ENCODE measurements around the gene MCEMP1. TPM values are rescaled to one million over a fixed set of nuclear protein-coding genes. Genes with fewer than 3 reads are reported as not detected.

Gene MCEMP1
- total and polyA plus RNA-seq, 12 donors, result 0.26 to 1.9 (median 0.53) TPM; not detected in 2

DNA sequence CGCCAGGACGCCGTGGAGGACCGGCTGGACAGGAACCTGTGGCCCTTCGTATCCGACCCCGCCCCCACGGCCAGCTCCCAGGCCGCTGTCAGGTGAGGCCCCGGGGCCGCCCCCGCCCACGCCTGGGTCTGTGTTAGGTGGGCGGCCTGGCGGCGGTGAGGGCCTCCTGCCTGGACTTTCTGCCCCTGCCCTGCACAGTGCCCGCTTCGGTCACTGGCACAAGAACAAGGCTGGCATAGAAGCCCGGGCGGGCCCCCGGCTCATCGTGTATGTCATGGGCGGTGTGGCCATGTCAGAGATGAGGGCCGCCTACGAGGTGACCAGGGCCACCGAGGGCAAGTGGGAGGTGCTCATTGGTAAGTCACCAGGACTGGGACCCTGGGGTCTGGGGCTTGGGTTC is 29.7 kb upstream of the MCEMP1 start:
- Histone ChIP-seq H3K4me3 (no peak overlapping the region), H3K27ac (no peak overlapping the region), H3K27me3 (no peaks in the 10 kb centered on the region), H3K36me3 (replicated peaks in 1 of 2) (no peaks in the 10 kb centered on the region), H3K9me3 (replicated peaks in 1 of 3) (no peaks in the 10 kb centered on the region), H3K4me1 (replicated peaks in 1 of 2) (peaks cover 0 to 2% of the 10 kb centered on the region in 2 donors)
- DNase-seq, result no peak
- intact Hi-C loops (cut with DNase I), result no loop called here
- TF ChIP-seq, protein P1, sequence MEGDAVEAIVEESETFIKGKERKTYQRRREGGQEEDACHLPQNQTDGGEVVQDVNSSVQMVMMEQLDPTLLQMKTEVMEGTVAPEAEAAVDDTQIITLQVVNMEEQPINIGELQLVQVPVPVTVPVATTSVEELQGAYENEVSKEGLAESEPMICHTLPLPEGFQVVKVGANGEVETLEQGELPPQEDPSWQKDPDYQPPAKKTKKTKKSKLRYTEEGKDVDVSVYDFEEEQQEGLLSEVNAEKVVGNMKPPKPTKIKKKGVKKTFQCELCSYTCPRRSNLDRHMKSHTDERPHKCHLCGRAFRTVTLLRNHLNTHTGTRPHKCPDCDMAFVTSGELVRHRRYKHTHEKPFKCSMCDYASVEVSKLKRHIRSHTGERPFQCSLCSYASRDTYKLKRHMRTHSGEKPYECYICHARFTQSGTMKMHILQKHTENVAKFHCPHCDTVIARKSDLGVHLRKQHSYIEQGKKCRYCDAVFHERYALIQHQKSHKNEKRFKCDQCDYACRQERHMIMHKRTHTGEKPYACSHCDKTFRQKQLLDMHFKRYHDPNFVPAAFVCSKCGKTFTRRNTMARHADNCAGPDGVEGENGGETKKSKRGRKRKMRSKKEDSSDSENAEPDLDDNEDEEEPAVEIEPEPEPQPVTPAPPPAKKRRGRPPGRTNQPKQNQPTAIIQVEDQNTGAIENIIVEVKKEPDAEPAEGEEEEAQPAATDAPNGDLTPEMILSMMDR (IDR thresholded peaks at IDR 0.05), result no peak
- TF ChIP-seq POLR2A (IDR thresholded peaks at IDR 0.05), result no peak
- 83 to 97% (median 92%) methylated on average over 1 to 26 of the region's 26 CpGs for WGBS, 4 donors

DNA sequence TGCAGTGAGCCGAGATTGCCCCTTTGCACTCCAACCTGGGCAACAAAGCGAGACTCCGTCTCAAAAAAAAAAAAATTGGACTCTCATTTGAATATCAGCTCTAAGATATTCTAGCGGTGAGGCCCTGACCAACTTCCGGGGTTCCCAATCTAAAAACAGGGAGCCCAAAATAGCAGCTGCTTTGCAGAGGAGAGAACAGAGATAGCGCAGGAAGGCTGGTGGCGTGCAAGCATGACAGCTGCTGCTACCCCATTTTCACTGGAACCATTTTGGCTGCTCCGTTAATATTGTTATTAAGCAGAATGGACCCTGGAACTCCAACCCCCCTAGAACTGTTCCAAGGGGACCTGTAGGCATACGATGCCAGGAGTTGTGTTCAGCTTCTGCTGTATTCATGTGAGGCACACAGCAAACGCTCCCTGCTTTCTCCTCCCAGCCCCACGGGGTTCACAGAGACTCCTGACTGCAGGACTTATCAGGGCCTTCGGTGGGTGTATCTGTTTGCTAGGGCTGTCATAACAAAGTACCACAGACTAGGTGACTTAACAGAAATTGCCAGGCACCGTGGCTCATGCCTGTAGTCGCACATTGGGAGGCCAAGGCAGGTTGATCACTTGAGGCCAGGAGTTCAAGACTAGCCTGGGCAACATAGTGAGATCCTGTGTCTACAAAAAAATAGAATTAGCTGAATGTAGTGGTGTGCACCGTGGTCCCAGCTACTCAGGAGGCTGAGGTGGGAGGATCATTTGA is 28.4 kb upstream of the MCEMP1 start:
- intact Hi-C loops (cut with DNase I), result no loop called here
- H3K4me3 ChIP-seq, result no peak overlapping the region
- no peak for TF ChIP-seq POLR2A (IDR thresholded peaks at IDR 0.05)
- TF ChIP-seq, protein P1 (IDR thresholded peaks at IDR 0.05), result no peak
- H3K36me3 ChIP-seq (replicated peaks in 1 of 2), result no peaks in the 10 kb centered on the region
- no peak overlapping the region for H3K27ac ChIP-seq
- DNase-seq, result no peak
- peaks cover 0 to 5% of the 10 kb centered on the region in 2 donors for H3K4me1 ChIP-seq (replicated peaks in 1 of 2)
- 77 to 83% (median 79%) methylated on average over 14 to 15 of the region's 15 CpGs for WGBS, 4 donors
- H3K27me3 ChIP-seq, result no peaks in the 10 kb centered on the region
- no peaks in the 10 kb centered on the region for H3K9me3 ChIP-seq (replicated peaks in 1 of 3)

DNA sequence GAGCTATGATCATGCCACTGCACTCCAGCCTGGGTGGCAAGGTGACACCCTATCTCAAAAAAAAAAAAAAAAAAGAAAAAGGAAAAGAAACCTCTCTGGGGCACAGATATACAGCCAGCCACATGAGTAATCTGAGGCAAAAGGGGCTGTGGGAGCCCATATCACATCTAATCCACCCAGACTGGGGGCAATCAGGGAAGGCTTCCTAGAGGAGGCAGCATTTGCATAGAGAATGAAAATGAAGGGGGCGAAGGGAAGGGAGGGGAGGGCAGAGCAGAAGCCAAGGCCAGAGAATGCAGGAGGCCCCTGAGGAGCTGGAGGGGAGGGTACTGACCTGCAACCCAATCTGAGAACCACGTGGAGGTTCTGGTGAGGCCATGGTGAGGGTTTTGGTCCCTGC is 26.7 kb upstream of the MCEMP1 start:
- no peak for DNase-seq
- no peaks in the 10 kb centered on the region for H3K36me3 ChIP-seq (replicated peaks in 1 of 2)
- H3K27ac ChIP-seq, result no peak overlapping the region
- H3K4me1 ChIP-seq (replicated peaks in 1 of 2), result peaks cover 0 to 5% of the 10 kb centered on the region in 2 donors
- TF ChIP-seq, protein P1 (IDR thresholded peaks at IDR 0.05), result no peak
- TF ChIP-seq POLR2A (IDR thresholded peaks at IDR 0.05), result no peak
- no peaks in the 10 kb centered on the region for H3K27me3 ChIP-seq
- WGBS, 4 donors, result 41 to 52% (median 48%) methylated on average over 2 of the region's 2 CpGs
- intact Hi-C loops (cut with DNase I), result no loop called here
- no peak overlapping the region for H3K4me3 ChIP-seq
- no peaks in the 10 kb centered on the region for H3K9me3 ChIP-seq (replicated peaks in 1 of 3)

DNA sequence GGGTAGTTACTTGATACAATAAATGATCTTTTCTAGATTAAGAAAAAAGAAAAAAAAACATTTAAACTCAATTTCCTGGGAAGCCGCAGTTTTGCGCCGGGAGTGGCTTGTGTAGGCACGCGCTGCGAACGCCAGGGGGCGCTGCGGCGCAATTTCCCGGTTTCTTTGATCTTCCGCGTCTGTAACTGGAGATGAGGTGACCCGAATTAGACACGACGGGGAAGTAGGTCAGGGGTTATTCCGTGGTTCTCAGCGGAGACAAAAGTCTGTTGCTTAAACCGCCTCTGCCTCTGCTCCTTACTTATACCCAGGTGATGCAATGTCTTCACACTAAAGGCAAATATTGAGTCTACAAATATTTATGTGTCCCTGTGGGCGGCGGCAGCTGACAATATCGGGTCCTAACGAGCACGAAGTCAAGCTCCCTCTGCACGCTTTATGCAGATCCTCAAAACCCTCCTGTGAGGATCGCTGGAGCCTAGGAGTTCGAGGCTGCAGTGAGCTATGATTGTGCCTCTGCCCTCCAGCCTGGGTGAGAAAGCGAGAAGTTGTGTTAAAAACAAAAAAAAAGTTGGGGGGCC is 24.7 kb upstream of the MCEMP1 start:
- Histone ChIP-seq H3K27me3 (no peaks in the 10 kb centered on the region), H3K4me1 (replicated peaks in 1 of 2) (peaks cover 0 to 5% of the 10 kb centered on the region in 2 donors), H3K36me3 (replicated peaks in 1 of 2) (no peaks in the 10 kb centered on the region), H3K9me3 (replicated peaks in 1 of 3) (no peaks in the 10 kb centered on the region), H3K27ac (peak overlapping the region in 1 of 5 donors; percentile 10), H3K4me3 (peak overlapping the region in 2 of 4 donors; percentile 38 to 42)
- intact Hi-C loops (cut with DNase I), result no loop called here
- TF ChIP-seq, protein P1 (IDR thresholded peaks at IDR 0.05), result peak; percentile 95 to 99 (median 97)
- no peak for TF ChIP-seq POLR2A (IDR thresholded peaks at IDR 0.05)
- 4 to 6% (median 5%) methylated on average over 27 to 28 of the region's 28 CpGs for WGBS, 4 donors
- peak; percentile 81 to 94 (median 86) for DNase-seq

All from adrenal gland (tissue), 12 donors.